Vagina (tissue), 2 donors: Measurements from ENCODE around the gene GRHPR.

Experiments
- CTCF ChIP-seq, 3 experiments: fragments of 450-650 bp in 2 of 3; fragments of 200-600 bp in 1 of 3; sonication (generic) in 1 of 3; IDR thresholded peaks; one replicate each; pipeline ENCODE4 v1.5.1; 2017 to 2019; ENCODE audit warnings: antibody characterized with exemption in 3 of 3, mild to moderate bottlenecking in 2 of 3, moderate library complexity in 2 of 3
- POLR2A ChIP-seq, 2 donors: fragments of 450-650 bp; IDR thresholded peaks; one replicate each; pipeline ENCODE4 v1.6.1; 2017; ENCODE audit warnings: antibody characterized with exemption in 2 of 2, mild to moderate bottlenecking in 2 of 2, moderate library complexity in 2 of 2
- POLR2AphosphoS5 ChIP-seq, 2 donors: sonication (generic); formaldehyde crosslinking; IDR thresholded peaks; one replicate each; pipeline ENCODE4 v1.9.0; 2017; ENCODE audit warnings: antibody characterized with exemption in 2 of 2, mild to moderate bottlenecking in 2 of 2, low read depth in 1 of 2; ENCODE audit not compliant: insufficient read depth in 1 of 2

- no peak for TF ChIP-seq CTCF (IDR thresholded peaks at IDR 0.05)
- no peak for TF ChIP-seq POLR2AphosphoS5 (IDR thresholded peaks at IDR 0.05; ENCODE audit: insufficient read depth in 1 of 2, low read depth in 1 of 2)
- TF ChIP-seq POLR2A (IDR thresholded peaks at IDR 0.05), result no peak
These were observed 15.0 kb upstream of the GRHPR start for GRCh38 chr9:37407468-37407867.
